GM21786 (cell line): ENCODE data around the gene SLIT1.

Experiments
- ATAC-seq: cut with Tn5 transposase; IDR thresholded peaks from one replicate; pipeline ENCODE4 v1.9.1; 2021; ENCODE audit not compliant: unreplicated experiment

Gene SLIT1

GRCh38 chr10:97066877-97067555, 118.7 kb downstream of the SLIT1 start:
- ATAC-seq = no peak

DNA sequence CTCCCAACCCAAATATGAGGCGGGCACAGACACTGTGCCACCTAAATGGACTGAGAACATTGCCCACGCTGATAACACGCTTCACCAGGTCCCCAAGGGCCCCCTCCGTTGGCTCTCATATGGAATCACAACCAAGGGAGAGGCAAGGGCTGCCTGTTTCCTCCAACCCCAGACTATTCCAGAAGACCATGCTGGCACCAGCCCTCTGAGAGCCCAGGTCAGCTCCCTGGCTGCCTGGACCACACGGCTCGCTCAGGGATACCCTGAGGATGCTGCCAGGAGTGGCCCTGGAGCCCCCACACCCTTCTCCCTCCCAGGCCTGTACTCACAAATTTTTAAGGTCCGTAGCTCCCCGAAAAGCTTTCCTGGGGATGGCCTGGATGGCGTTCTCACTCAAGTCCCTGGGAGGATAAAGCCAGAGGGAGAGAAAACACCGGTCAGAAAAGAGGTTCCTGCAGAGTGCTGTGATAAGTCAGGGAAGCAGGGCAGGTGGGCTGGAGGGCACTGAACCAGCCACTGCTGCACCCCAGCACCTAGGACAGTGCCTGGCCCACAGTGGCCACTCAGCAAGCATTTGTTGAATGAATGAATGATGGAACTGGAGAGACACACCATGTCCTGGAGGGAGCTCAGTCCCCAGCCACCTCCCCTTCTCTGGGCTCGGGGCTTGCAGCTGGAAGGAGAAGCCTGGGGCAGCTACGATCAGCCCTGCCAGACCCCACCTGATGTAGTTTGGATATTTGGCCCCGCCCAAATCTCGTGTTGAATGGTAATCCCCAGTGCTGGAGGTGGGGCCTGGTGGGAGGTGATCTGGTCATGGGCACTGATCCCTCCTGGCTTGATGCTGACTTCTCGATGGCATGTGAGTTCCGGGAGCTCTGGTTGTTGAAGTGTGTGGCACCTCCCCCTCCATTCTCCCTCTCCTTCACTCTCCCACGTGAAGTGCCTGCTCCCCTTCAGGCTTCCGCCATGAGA, 119.8 kb downstream of the SLIT1 start:
- no peak for ATAC-seq

GRCh38 chr10:97065128-97065527, 120.6 kb downstream of the SLIT1 start:
- no peak for ATAC-seq

DNA sequence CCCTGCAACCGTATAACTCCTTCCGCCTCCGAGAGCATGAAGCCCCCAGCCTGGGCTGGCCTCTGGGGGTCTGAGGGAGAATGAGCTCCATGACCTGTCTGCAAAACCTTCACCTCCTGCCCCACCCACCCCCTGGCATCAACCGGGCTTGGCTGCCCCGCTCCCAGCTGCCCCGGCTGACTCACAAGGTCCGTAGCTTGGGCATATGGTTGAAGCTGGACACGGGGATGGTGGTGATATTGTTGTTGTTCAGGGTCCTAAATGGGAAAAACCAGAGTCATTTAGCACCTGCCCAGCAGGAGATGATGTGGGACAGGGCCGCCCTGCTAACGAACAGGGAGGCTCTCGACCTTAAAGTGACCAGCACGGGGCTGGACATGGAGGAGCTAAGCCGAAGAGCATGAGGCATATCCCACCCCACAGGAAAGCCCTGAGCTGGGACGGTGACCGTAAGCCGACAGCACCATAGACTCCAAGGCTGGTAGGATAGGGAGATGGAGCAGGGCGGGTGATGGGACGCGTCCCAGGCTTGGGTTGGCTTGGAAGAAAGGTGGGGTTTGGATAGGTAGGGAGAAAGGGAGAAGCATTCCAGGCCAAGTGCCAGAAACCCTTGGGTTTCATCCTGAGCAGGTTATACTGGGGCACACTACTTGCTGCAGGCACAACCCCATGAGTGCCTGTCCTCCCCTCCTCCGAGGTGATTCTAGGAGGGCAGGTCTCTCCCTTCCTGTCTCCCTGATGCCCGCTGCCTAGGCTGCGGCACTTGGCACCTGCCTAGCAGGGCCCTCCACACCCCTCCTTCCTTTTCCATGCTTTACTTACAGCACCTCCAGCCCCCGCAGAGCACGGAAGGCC, 121.5 kb downstream of the SLIT1 start:
- no peak for ATAC-seq

GRCh38 chr10:97063271-97063982, 122.3 kb downstream of the SLIT1 start:
- ATAC-seq = no peak

DNA sequence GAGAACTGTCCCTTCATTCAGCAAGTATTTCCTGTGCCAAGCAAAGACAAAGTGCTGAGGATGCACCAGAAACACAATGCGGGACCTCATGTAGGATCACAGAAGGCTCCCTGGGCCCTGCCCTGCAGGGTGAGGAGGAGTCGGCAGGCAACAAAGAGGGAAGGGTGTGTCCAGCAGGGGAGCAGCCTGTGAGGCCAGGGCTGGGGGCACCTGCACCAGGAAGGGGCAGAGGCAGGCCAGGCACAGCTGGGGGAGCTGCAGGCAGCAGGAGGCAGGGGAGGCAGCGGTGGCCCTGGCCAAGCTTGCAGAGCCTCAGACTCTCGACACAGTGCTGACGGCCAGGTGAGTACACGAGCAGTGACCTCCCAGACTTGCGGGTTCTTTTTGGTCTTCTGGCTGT, 123.3 kb downstream of the SLIT1 start:
- ATAC-seq = no peak

GRCh38 chr10:97062046-97062445, 123.7 kb downstream of the SLIT1 start:
- ATAC-seq = no peak

DNA sequence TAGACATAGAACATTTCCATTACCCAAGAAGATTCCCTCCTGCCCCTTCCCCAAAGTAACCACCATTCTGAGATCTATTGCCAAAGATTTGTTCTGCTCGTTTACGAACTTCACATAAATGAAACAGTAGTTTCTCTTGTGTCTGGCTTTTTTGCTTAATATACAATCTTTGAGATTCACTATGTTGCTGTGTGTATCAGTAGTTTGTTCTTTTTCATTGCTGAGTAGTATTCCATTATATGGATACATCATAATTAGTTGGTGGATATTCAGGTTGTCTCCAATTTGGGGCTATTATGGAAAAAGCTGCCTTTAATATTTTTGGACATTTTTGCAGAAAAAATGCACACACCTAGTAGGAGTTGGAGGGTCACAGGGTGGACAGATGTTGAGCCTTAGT, 124.3 kb downstream of the SLIT1 start:
- no peak for ATAC-seq

DNA sequence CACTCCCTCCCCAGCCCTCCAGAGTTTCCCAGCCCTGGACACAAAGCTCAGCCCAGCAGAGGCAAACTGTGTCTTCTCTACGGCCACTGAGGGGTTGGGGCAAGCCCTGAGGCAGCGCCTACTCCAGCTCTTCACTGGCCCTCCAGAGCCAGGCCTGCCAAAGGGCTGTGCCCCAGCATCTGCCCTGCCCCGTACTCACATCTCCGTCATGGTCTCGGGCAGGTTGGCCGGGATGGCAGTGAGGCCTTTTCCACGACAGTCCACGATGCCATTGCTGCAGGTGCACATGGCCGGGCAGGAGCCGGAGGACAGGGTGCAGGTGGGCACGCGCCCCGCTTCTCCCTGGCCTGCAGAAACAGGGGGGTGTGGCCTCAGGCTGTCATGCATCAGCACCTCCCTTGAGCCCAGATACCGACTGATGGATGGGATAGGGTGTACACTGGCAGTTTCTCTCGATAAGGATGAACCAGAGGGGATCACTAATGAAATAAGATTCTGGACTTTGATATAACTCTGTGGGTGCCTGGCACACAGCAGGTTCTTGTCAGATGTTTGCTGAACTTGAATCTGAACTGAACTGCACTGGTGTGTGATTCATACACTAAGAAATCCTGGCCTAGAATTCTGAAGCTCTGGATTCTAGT, 125.2 kb downstream of the SLIT1 start:
- no peak for ATAC-seq

GRCh38 chr10:97059872-97060205, 125.9 kb downstream of the SLIT1 start:
- no peak for ATAC-seq

DNA sequence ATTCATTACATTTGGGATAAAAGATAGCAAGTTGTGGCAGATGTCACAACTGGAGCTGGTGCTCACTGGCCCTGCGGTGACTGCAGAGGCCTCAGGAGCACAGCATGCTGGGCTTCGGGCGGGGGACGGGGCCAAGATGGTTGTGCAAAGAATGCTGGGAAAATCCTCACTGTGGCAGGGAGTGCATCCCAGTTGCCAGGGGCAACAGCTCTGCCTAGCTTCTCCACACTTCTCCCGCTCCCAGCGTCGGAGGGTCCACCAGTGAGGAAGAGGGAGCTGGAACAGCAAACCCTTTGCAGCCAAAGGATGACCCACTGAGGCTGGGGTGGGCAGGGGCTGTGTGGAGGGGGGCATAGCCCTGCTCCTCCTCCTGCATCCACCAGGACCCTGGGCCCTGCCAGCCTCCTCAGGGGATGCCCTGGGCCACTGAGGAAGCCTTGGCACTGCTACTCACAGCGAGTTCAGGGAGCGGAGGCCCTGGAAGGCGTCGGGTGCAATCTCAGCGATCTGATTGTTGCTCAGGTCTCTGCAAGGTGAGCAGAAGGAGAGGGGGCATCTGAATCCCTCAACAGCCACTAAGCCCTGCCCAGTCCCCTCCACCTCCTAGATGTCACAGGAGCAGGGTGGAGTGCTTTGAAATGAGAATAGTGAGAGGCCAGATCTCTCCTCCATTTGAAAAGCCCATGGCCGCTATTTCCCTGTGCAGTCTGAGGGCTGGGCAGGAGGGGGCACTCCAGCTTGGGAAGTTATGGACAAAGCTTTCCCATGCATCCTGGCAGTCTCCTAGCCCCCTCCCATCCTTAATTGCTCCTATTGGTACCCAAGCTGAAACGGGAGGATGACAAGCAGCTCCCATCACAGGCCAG, 126.5 kb downstream of the SLIT1 start:
- ATAC-seq = no peak

- no peak for ATAC-seq
These were observed 127.2 kb downstream of the SLIT1 start for GRCh38 chr10:97058521-97058920.

DNA sequence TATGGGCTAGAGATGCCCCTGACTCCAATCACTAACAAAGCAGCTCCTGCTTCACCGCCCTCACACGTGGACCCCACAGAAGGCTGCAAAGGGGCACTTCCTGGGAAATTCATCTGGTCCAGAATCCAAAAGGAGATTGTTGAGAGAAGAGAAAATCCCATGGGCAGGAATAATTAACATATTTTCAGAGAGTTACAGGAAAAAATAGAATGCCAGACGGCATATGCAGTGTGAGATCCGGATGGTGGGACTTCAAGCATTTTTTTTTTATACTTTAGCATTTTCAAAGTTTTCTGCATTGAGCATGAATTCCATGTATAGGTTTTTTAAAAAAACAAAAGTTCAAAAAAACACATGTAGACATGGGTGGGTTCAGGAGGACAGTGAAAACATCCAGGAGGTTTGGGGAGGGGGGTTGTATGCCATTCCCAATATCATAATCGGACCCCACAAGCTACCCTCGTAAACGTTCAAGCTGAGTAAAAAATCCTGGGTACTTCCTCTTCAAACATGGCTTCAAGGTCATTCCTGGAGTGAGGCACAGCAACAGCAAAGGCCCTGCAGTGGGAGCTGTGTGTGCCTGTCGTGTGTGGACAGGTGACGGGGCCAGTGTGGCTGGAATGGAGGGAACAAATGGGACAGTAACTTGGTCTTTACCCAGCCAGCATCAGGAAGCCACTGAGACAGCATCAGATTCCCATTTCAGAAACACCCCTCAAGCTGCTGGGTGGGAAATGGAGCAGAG, 128.1 kb downstream of the SLIT1 start:
- no peak for ATAC-seq

- no peak for ATAC-seq
These were observed 129.6 kb downstream of the SLIT1 start for GRCh38 chr10:97056003-97056630.

- no peak for ATAC-seq
These were observed 132.5 kb downstream of the SLIT1 start for GRCh38 chr10:97053276-97053675.

DNA sequence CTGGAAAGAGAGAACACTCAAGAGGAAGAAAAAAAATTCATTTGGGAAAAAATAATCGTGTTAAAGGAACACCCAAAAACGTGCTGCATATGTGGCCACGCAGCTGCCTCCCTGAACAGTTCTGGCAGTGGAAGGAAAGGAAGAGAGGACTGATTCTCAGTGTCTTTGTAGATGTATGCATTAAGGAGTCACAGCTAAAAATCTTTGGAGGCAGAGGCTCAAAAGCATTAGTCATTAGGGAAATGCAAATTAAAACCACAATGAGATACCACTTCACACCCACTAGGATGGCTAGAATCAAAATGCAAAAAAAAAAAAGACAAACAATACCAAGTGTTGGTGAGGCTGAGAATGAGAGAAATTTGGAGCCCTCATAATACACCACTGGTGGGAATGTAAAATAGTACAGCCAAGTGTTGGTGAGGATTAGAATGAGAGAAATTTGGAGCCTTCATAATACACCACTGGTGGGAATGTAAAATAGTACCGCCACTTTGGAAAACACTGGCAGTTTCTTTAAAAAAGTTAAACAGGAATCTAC, 134.7 kb downstream of the SLIT1 start:
- no peak for ATAC-seq

DNA sequence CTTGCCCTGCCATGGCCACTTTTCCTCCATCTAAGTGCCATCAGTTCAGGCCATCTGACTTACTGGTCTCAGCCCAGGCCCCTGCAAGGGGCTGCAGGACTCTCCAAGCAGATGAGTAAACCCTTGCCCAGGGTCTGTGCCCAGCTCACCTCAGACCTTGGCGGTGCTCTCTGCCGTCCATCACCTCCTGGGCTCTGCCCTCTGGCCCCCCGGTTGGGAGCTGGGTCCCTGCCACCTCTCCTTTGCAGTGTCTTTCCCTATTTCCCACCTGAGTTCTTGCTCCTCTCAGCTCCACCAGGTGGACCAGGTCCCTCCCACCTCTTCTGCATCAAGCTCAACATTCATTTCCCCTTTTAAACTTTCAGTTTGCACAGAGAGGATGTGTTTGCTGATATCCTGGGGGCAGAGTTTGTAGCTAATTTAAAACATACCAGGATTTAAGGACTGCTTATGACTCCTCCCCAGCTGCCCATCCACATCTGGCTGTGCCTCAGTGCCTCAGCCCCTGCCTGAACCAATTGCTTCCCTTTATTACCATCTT, 135.5 kb downstream of the SLIT1 start:
- ATAC-seq = no peak

DNA sequence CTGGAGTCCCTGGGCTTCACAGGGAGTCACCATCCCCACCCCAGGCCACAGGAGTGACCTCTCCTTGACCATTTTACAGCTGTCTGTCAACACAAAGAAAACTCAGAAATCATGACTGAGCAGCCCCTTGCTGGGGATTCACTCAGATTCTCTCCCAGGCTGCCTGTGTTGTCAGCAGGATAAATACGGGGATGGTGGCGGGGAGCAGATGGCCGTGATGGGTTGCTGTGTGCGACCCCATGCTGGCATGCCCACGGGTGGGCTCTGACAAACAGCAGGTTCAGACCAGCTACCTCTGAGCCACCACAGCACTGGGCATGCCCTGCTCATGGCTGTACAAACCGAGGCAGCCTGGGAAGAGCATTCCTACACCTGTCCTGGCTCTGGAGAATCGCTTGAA, 136.1 kb downstream of the SLIT1 start:
- no peak for ATAC-seq
